WTC11 (cell line): ENCODE results near the gene RAD21L1. TPM values are rescaled to one million over a fixed set of nuclear protein-coding genes. Genes with fewer than 3 reads are reported as not detected.
A peak's percentile ranks its signal among the peaks of the same experiment; 100 is the strongest.

Experiments used
- ATAC-seq: fragments of 200-7000 bp; cut with Tn5 transposase; 2 replicates; pipeline ENCODE4 v1.10.0; 2021; ENCODE audit warnings: mild to moderate bottlenecking, moderate library complexity
- CTCF ChIA-PET: fragments of 300-600 bp; sonication (Branson Sonifier 250); formaldehyde crosslinking; loops from one replicate; lab custom pipeline; 2021; ENCODE audit warnings: antibody characterized with exemption; lab: Charles Lee
- POLR2A ChIA-PET: fragments of 350-600 bp; sonication (Branson Sonifier 250); formaldehyde crosslinking; loops from one replicate; lab custom pipeline; 2021; ENCODE audit warnings: antibody characterized with exemption; lab: Charles Lee
- DNase-seq: peaks from one replicate; pipeline ENCODE4 v3.0.0; 2021; ENCODE audit warnings: low spot score
- H3K27ac Mint-ChIP-seq: 2 replicates; pipeline ENCODE4 v1.8.0; 2021; ENCODE audit warnings: mixed read lengths
- H3K27me3 Mint-ChIP-seq: 2 replicates; pipeline ENCODE4 v1.8.0; 2021; ENCODE audit warnings: low read depth, mild to moderate bottlenecking, moderate library complexity, mixed read lengths
- H3K36me3 Mint-ChIP-seq: 2 replicates; pipeline ENCODE4 v1.8.0; 2021; ENCODE audit warnings: mixed read lengths
- H3K4me1 Mint-ChIP-seq: 2 replicates; pipeline ENCODE4 v1.8.0; 2022; ENCODE audit warnings: mixed read lengths
- H3K4me3 Mint-ChIP-seq: 2 replicates; pipeline ENCODE4 v1.8.0; 2021; ENCODE audit warnings: mild to moderate bottlenecking, moderate library complexity, mixed read lengths
- H3K9me3 Mint-ChIP-seq: 2 replicates; pipeline ENCODE4 v1.8.0; 2021; ENCODE audit warnings: mixed read lengths
- ATF2 ChIP-seq: sonication (generic); formaldehyde crosslinking; IDR thresholded peaks from 2 replicates; pipeline ENCODE4 v1.8.1; 2022; ENCODE audit warnings: low read depth, missing genetic modification reagents, borderline replicate concordance
- CBFB ChIP-seq: sonication (generic); formaldehyde crosslinking; IDR thresholded peaks from 2 replicates; pipeline ENCODE4 v1.8.1; 2022; ENCODE audit warnings: mild to moderate bottlenecking, low read depth, missing genetic modification reagents
- CDX4 ChIP-seq: fragments of 250-450 bp; sonication (Bioruptor Pico); IDR thresholded peaks from 2 replicates; pipeline ENCODE4 v1.9.0; 2021; ENCODE audit warnings: moderate library complexity, mild to moderate bottlenecking, inconsistent platforms, borderline replicate concordance
- ETV6 ChIP-seq: sonication (generic); formaldehyde crosslinking; IDR thresholded peaks from 2 replicates; pipeline ENCODE4 v1.8.1; 2022; ENCODE audit warnings: mild to moderate bottlenecking, missing genetic modification reagents
- FOXK1 ChIP-seq: sonication (generic); formaldehyde crosslinking; IDR thresholded peaks from 2 replicates; pipeline ENCODE4 v1.8.0; 2022; ENCODE audit warnings: mild to moderate bottlenecking, moderate library complexity, missing genetic modification reagents
- HMGA2 ChIP-seq: fragments of 250-450 bp; sonication (Bioruptor Pico); IDR thresholded peaks from 2 replicates; pipeline ENCODE4 v1.4.0; 2021; ENCODE audit warnings: mild to moderate bottlenecking, moderate library complexity
- IRF1 ChIP-seq: sonication (generic); formaldehyde crosslinking; IDR thresholded peaks from 2 replicates; pipeline ENCODE4 v1.8.0; 2023; ENCODE audit warnings: missing genetic modification reagents
- IRF2 ChIP-seq: sonication (generic); formaldehyde crosslinking; IDR thresholded peaks from 2 replicates; pipeline ENCODE4 v1.8.0; 2022; ENCODE audit warnings: low read depth, missing genetic modification reagents, borderline replicate concordance
- MAX ChIP-seq: sonication (generic); formaldehyde crosslinking; IDR thresholded peaks from 2 replicates; pipeline ENCODE4 v1.8.0; 2022; ENCODE audit warnings: mild to moderate bottlenecking, missing genetic modification reagents
- NFATC4 ChIP-seq: fragments of 250-450 bp; sonication (Bioruptor Pico); IDR thresholded peaks from 2 replicates; pipeline ENCODE4 v1.9.0; 2021; ENCODE audit warnings: mild to moderate bottlenecking
- NR2C2 ChIP-seq: sonication (generic); formaldehyde crosslinking; IDR thresholded peaks from 2 replicates; pipeline ENCODE4 v1.8.0; 2022; ENCODE audit warnings: mild to moderate bottlenecking, missing genetic modification reagents
- PRDM15 ChIP-seq: sonication (generic); formaldehyde crosslinking; IDR thresholded peaks from 2 replicates; pipeline ENCODE4 v1.8.0; 2022; ENCODE audit warnings: missing genetic modification reagents
- SMAD3 ChIP-seq: sonication (generic); formaldehyde crosslinking; IDR thresholded peaks from 2 replicates; pipeline ENCODE4 v1.8.0; 2022; ENCODE audit warnings: missing genetic modification reagents, mild to moderate bottlenecking, borderline replicate concordance
- SMAD4 ChIP-seq: sonication (generic); formaldehyde crosslinking; IDR thresholded peaks from 2 replicates; pipeline ENCODE4 v1.8.0; 2022; ENCODE audit warnings: mild to moderate bottlenecking, missing genetic modification reagents
- ZBTB21 ChIP-seq: sonication (generic); formaldehyde crosslinking; IDR thresholded peaks from 2 replicates; pipeline ENCODE4 v1.8.1; 2023; ENCODE audit warnings: mild to moderate bottlenecking, missing genetic modification reagents, borderline replicate concordance
- ZMAT4 ChIP-seq: fragments of 250-450 bp; sonication (Bioruptor Pico); IDR thresholded peaks from 2 replicates; pipeline ENCODE4 v1.9.0; 2021; ENCODE audit warnings: mild to moderate bottlenecking
- ZNF281 ChIP-seq: sonication (generic); formaldehyde crosslinking; IDR thresholded peaks from 2 replicates; pipeline ENCODE4 v1.8.0; 2023; ENCODE audit warnings: mild to moderate bottlenecking, missing genetic modification reagents
- ZNF317 ChIP-seq: sonication (generic); formaldehyde crosslinking; IDR thresholded peaks from 2 replicates; pipeline ENCODE4 v1.8.1; 2023; ENCODE audit warnings: low read depth, mild to moderate bottlenecking, moderate library complexity, missing genetic modification reagents, borderline replicate concordance
- ZSCAN18 ChIP-seq: fragments of 250-450 bp; sonication (Bioruptor Pico); IDR thresholded peaks from 2 replicates; pipeline ENCODE4 v2.1.2; 2022; ENCODE audit warnings: mild to moderate bottlenecking, moderate library complexity
- total RNA-seq: library from RNA; stranded (reverse); gene quantifications from 3 replicates; pipeline ENCODE4 v1.2.3, GENCODE V29; 2021

The RAD21L1 gene
- total RNA-seq, 1 experiment from 2014 or later = 0.77 TPM

- no peak for TF ChIP-seq ZSCAN18 (CRISPR knock-in tag)
Observed at GRCh38 chr20:1263853-1264252, 38.0 kb downstream of the RAD21L1 start (continued).

- Mint-ChIP-seq H3K36me3 (no peaks in the 10 kb centered on the region), H3K4me3 (peak overlapping the region; percentile 80), H3K4me1 (peaks cover 21% of the 10 kb centered on the region), H3K9me3 (no peaks in the 10 kb centered on the region), H3K27me3 (peaks cover 26% of the 10 kb centered on the region), H3K27ac (no peak overlapping the region)
- ChIA-PET POLR2A (no interaction called here), CTCF (interaction anchor here (1.0 kb wide), 1 partner anchor 52 kb away, joined by 3 read pairs; no protein-coding TSS in a partner anchor)
- DNase-seq = no peak
- no peak for TF ChIP-seq HMGA2 (CRISPR knock-in tag)
- no peak for TF ChIP-seq ETV6 (CRISPR knock-in tag)
- no peak for TF ChIP-seq IRF2
- TF ChIP-seq SMAD4 (CRISPR knock-in tag) = no peak
- TF ChIP-seq CDX4 (CRISPR knock-in tag) = no peak
- TF ChIP-seq ZMAT4 (CRISPR knock-in tag) = no peak
- no peak for TF ChIP-seq NFATC4 (CRISPR knock-in tag)
- no peak for ATAC-seq
Observed at GRCh38 chr20:1264727-1265126, 38.9 kb downstream of the RAD21L1 start.

GRCh38 chr20:1265226-1265915 is 39.5 kb downstream of the RAD21L1 start:
- ChIA-PET POLR2A (interaction anchor here (1.6 kb wide), 1 partner anchor 39 kb away, joined by 6 read pairs; the partner anchor contains the start of gene RAD21L1), CTCF (interaction anchor here (1.0 to 2.2 kb wide), 6 partner anchors 35 to 151 kb away, joined by 3 to 9 read pairs (median 7); partner anchors contain the start of gene RAD21L1)
- H3K4me1 Mint-ChIP-seq = peaks cover 21% of the 10 kb centered on the region
- no peaks in the 10 kb centered on the region for H3K9me3 Mint-ChIP-seq
- no peak overlapping the region for H3K27ac Mint-ChIP-seq
- DNase-seq (no peak), ATAC-seq (no peak)
- no peaks in the 10 kb centered on the region for H3K36me3 Mint-ChIP-seq
- H3K4me3 Mint-ChIP-seq = peak overlapping the region; percentile 80
- H3K27me3 Mint-ChIP-seq = peaks cover 26% of the 10 kb centered on the region
- no peak for TF ChIP-seq CBFB (CRISPR knock-in tag)
- no peak for TF ChIP-seq ZNF317 (CRISPR knock-in tag)
- no peak for TF ChIP-seq NR2C2 (CRISPR knock-in tag)
- TF ChIP-seq ZBTB21 = no peak
- no peak for TF ChIP-seq ZNF281 (CRISPR knock-in tag)
- TF ChIP-seq PRDM15 (CRISPR knock-in tag) = no peak
- no peak for TF ChIP-seq IRF1 (CRISPR knock-in tag)
- no peak for TF ChIP-seq ATF2
- no peak for TF ChIP-seq ZMAT4 (CRISPR knock-in tag)
- TF ChIP-seq MAX (CRISPR knock-in tag) = no peak
- no peak for TF ChIP-seq SMAD3 (CRISPR knock-in tag)
- no peak for TF ChIP-seq FOXK1 (CRISPR knock-in tag)
